Panc1 (cell line): ENCODE data around the gene PXYLP1. TPM values are rescaled to one million over a fixed set of nuclear protein-coding genes. Genes with fewer than 3 reads are reported as not detected.

ENCODE experiments used
- ATAC-seq: fragments of 200-7000 bp; cut with Tn5 transposase; 2 replicates; pipeline ENCODE4 v1.9.1; 2020; ENCODE audit warnings: mild to moderate bottlenecking, moderate library complexity
- BruUV-seq: library from RNA; stranded (reverse); fragments of 400-500 nt; replicated peaks from 2 replicates; lab custom pipeline; 2021; lab: Mats Ljungman, UMichigan
- CTCF ChIA-PET: fragments of 300-600 bp; sonication (Branson Sonifier 250); formaldehyde crosslinking; loops from one replicate; lab custom pipeline; 2022; ENCODE audit warnings: antibody characterized with exemption; lab: Charles Lee
- POLR2A ChIA-PET: fragments of 300-600 bp; sonication (Branson Sonifier 250); formaldehyde crosslinking; loops from one replicate; lab custom pipeline; 2022; ENCODE audit warnings: antibody characterized with exemption; lab: Charles Lee
- DNase-seq: peaks from one replicate; pipeline ENCODE4 v3.0.0-alpha.2; 2010; ENCODE audit warnings: low read depth, low spot score
- H3K27ac ChIP-seq: 2 replicates; pipeline ENCODE4 v1.5.1; 2011; ENCODE audit warnings: mild to moderate bottlenecking, low read length, inconsistent platforms
- H3K27me3 ChIP-seq: fragments of 200-500 bp; sonication (Bioruptor generic); 2 replicates; pipeline ENCODE4 v1.6.0; 2014; ENCODE audit warnings: low read length, inconsistent platforms; ENCODE audit not compliant: control insufficient read depth, insufficient read depth
- H3K36me3 ChIP-seq: fragments of 200-500 bp; sonication (Bioruptor generic); 2 replicates; pipeline ENCODE4 v1.5.1; 2014; ENCODE audit warnings: inconsistent platforms, mild to moderate bottlenecking, low read length, moderate library complexity; ENCODE audit not compliant: control insufficient read depth, insufficient read depth
- H3K4me1 ChIP-seq: 2 replicates; pipeline ENCODE4 v1.5.1; 2011; ENCODE audit warnings: inconsistent platforms, mild to moderate bottlenecking, low read length, moderate library complexity; ENCODE audit not compliant: control insufficient read depth, insufficient read depth
- H3K4me3 ChIP-seq, 2 experiments: 2 replicates each; pipeline ENCODE4 v1.5.1; 2011 to 2012; ENCODE audit warnings: low read depth in 2 of 2, low read length in 2 of 2, mild to moderate bottlenecking in 2 of 2, inconsistent platforms in 1 of 2, moderate library complexity in 1 of 2
- H3K9me3 ChIP-seq: fragments of 200-500 bp; sonication (Bioruptor generic); 2 replicates; pipeline ENCODE4 v1.5.1; 2014; ENCODE audit warnings: low read depth, mild to moderate bottlenecking, inconsistent platforms, low read length, moderate library complexity; ENCODE audit not compliant: control insufficient read depth, insufficient read depth
- CTCF ChIP-seq: fragments of 450-650 bp; IDR thresholded peaks from 2 replicates; pipeline ENCODE4 v1.5.1; 2017; ENCODE audit warnings: mild to moderate bottlenecking
- POLR2AphosphoS5 ChIP-seq: IDR thresholded peaks from 2 replicates; pipeline ENCODE4 v1.6.1; 2012; ENCODE audit warnings: mild to moderate bottlenecking, low read depth, low read length, moderate library complexity
- REST ChIP-seq, 2 experiments: IDR thresholded peaks; 2 replicates each; pipeline ENCODE4 v1.6.1; 2011 to 2012; ENCODE audit warnings: low read depth in 2 of 2, control low read depth in 1 of 2, low read length in 1 of 2, mild to moderate bottlenecking in 1 of 2, moderate library complexity in 1 of 2; ENCODE audit not compliant: insufficient read depth in 1 of 2
- SIN3A ChIP-seq: IDR thresholded peaks from 2 replicates; pipeline ENCODE4 v1.6.1; 2012; ENCODE audit warnings: low read depth, mild to moderate bottlenecking, low read length, moderate library complexity, borderline replicate concordance; ENCODE audit not compliant: insufficient read depth
- TCF7L2 ChIP-seq: IDR thresholded peaks from 2 replicates; pipeline ENCODE4 v1.6.1; 2011; ENCODE audit warnings: mild to moderate bottlenecking, low read depth, low read length, inconsistent platforms
- in situ Hi-C: cut with HindIII; loops from 2 replicates; pipeline ENCODE4 v1.10.0; 2016; ENCODE audit warnings: low sequenced_read_pairs, low pct_unique_long_range_greater_than_20kb
- intact Hi-C: fragments of 100-400 bp; cut with micrococcal nuclease; formaldehyde crosslinking; loops from one replicate; pipeline ENCODE4 v1.10.0; 2022; ENCODE audit not compliant: unreplicated experiment
- total RNA-seq: library from RNA; stranded (reverse); gene quantifications from one replicate; pipeline ENCODE4 v1.2.1, GENCODE V29; 2021; ENCODE audit not compliant: unreplicated experiment

The PXYLP1 gene
- total RNA-seq, 1 experiment from 2014 or later = 1.4 TPM

GRCh38 chr3:141280690-141281089, 49.1 kb downstream of the PXYLP1 start:
- intact Hi-C loops = no loop called here
- no peaks in the 10 kb centered on the region for H3K36me3 ChIP-seq
- POLR2A ChIA-PET = no interaction called here
- H3K9me3 ChIP-seq = no peaks in the 10 kb centered on the region
- ATAC-seq (no peak), DNase-seq (no peak)
- TF ChIP-seq TCF7L2 (no peak), REST (IDR thresholded peaks at IDR 0.05; ENCODE audit: insufficient read depth in 1 of 2, low read depth in 2 of 2, low read length in 1 of 2) (no peak), POLR2AphosphoS5 (no peak), CTCF (no peak), SIN3A (no peak)
- no TSS peak for BruUV-seq
- H3K4me3 ChIP-seq = no peak overlapping the region
- in situ Hi-C loops = no loop called here
- CTCF ChIA-PET = no interaction called here
- H3K27me3 ChIP-seq = no peaks in the 10 kb centered on the region; the same call in 1 of the 2 replicates
- no peak overlapping the region for H3K27ac ChIP-seq
- H3K4me1 ChIP-seq = no peaks in the 10 kb centered on the region

- no peak for ATAC-seq
- no peaks in the 10 kb centered on the region for H3K36me3 ChIP-seq
- H3K4me1 ChIP-seq = no peaks in the 10 kb centered on the region
- in situ Hi-C loops (no loop called here), intact Hi-C loops (no loop called here)
- no peaks in the 10 kb centered on the region for H3K27me3 ChIP-seq
- BruUV-seq = no TSS peak
- POLR2A ChIA-PET = no interaction called here
- no peak overlapping the region for H3K4me3 ChIP-seq
- CTCF ChIA-PET = no interaction called here
- no peak overlapping the region for H3K27ac ChIP-seq
- no peaks in the 10 kb centered on the region for H3K9me3 ChIP-seq
- DNase-seq = no peak
- TF ChIP-seq SIN3A = no peak
- no peak for TF ChIP-seq POLR2AphosphoS5
- no peak for TF ChIP-seq REST (IDR thresholded peaks at IDR 0.05; ENCODE audit: insufficient read depth in 1 of 2, low read depth in 2 of 2, low read length in 1 of 2)
- TF ChIP-seq CTCF = no peak
- no peak for TF ChIP-seq TCF7L2
These were observed 53.9 kb downstream of the PXYLP1 start for GRCh38 chr3:141285570-141285969.
